ENCODE measurements around the gene NRP1.
A peak's percentile ranks its signal among the peaks of the same experiment; 100 is the strongest.
"Not testable (repeated sequence)": the region's sequence is repeated elsewhere in the genome, so short reads cannot be mapped to it uniquely, and the experiment has no call there.

NRP1 gene

DNA sequence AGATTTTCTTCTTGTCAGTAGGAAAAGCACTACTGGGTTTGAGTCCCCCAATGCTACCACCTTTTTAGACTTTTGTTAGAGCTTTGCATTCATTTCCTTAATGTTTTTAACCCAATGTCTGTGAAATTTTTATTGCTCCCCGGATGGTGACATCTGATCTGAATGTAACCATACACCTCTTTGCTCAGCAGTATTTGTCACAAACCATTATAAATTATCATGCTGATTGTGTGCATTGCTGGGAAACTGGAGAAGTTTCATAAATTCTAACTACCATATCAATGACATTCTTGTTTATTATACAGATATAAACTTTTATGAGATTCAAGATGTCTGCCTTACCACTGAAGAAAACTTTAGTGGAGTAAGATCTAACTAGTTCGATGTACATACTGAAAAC, 8.5 kb downstream of the NRP1 start:
- no peak for DNase-seq

DNA sequence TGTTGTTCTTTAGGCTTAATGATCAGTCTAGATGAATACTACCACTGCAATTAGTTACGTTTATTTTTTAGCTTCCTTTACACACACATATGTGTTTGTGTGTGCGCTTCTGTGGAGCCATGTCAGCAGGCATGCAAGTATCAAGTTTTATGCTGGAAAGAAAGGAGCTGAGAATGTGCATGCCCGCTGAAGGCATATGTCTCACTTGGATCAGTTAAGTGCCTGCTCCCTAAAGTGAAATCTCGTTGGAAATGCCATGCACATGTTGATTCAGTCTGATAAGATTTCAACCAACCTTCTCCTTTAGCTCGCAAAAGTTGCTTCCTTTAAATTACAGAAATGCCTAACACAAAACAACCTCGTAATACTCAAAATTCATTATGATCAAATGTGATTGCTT, 10.7 kb downstream of the NRP1 start:
- no peak for DNase-seq

DNA sequence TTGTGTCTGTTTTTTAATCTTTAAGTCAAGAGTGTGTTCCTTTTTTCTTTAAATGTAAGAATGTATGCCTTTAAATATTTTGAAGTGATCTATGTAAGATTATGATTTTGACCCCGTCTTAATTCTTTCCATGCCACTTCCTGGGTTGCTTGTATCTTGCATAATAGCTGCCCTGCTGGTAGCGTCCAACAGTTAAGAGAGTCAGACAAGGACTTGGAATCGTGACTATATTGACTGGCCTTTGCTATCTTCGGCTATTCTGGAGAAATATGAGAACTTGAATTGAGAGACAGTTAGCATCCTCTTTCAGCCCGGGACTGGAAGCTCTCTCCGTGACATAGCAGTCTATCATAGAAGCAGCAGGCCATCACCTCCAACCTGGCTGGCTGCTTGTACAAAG, 13.0 kb downstream of the NRP1 start:
- DNase-seq: no peak

DNA sequence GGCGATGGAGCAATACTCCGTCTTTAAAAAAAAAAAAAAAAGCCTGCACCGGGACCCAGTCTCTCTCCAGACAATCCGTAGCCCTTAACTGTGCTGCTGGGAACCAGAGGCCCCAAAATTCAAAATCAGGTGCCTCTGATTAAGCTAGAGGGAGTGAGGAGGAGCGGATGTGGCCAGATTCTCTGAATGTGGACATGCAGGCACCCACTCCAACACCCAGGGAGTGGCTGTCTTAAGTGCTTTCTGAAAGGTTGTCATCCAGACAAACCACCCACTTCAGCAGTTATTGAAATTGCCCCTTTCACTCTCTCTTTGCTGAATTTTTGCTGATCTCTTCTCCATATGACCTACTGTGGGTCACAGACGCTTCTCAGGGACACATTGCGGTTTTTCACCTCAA, 14.2 kb downstream of the NRP1 start:
- no peak for DNase-seq

DNA sequence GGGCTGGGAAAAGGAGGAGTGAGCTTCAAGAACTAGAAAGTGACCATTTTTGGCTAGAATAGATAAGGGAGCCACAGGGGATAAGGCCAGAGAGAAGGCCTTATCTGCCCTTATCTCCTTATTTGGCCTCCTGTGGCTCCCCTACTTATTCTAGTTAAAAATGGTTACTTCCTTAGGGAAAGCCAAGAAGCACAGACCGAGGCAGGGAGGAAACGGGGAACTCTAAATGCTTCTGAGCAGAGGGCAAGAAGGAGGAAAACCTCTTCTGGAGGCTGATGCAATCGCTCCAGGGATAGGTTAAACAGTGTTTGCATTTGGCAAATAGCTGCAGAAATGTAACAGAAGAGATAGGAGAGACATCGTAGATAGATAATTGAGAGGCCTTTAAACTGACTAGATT, 18.6 kb downstream of the NRP1 start:
- DNase-seq: no peak

DNA sequence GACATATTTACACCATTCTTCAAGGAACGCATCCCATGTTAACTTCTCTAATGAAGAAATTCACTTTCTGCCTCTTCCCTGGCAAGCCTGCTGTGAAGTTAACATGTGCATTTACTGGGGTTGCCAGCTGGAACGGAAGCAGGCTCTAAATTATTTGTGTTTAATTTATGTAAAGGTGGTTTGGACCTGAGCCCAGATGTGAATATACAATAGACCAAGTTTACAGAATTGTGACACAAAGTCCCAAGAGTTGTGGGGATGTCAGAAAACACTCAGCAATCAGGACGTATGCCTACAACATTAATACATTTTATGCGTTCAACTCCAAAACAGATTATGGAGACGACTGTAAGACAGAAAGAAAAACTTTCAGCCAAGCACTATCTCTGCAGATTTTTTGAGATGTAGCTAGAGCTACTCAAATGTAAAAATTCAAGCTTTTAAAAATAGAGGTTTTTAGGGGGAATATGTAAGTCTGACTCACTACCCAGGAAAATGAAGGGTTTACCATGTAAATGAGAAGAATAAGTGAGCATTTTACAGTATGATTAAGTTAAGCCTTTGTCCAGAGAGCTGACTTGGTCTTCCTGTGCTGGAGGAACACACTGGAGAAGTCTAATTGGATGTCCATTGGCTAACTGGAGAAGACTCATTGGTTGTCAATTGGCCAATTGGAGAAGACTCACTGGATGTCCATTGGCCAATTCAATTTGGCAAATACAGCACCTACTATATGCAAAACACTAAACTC, 19.5 kb downstream of the NRP1 start:
- no peak for DNase-seq

DNA sequence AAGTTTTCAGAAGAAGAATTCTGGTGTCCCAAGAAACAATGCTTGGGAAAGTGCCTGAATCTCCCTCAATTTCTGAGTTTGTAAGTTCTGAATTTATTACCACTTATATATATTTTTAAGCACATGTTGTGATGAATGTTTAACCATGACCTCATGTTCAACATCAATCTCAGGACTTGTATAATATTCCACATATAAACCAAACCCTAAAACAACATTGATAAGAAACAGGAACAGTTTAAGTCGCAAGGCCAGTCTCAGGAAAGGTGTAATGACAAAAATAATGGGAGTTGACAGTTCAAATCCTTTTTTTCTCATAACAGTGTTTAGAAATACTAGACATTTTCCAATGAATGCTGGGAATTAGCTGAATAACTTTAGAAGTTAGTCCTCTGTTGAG, 22.8 kb downstream of the NRP1 start:
- DNase-seq: no peak

DNA sequence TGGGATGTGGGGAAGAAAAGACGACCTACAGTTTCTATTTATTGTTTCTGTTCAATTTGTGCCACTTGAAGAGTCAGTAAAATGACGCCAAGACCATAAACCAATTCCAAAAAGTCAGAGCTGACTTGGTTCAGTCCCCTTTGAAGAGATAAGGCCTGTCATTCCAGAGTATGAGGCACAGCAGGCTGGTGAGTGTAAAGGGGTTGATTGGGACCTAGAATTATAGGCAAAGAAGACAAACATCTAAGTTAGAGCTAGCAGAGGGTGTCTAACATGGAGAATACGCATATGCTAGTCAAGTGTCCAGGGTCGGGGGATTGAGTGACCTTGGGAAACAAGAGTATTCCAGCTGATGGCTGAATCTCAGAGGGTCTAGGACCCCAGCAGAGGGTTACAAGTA, 23.6 kb downstream of the NRP1 start:
- no peak for DNase-seq

DNA sequence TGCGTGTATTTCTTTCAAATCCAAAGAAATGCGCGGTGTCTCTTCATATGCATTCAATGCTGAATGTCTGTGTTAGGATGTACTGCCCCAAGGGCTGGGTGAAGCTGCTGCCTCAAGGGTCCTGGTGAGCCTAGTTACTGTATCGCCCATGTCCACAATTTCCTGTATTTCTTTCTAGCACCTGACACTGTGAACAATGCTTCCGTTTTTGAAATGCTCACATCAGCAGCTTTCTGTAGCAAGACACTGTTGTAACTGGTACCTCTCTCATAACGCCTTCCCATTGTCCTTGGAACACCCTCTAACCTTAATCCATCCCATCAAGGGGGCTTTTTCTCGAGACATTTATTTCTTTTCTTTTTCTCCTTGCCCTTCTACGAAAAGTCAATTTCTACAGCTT, 25.1 kb downstream of the NRP1 start:
- no peak for DNase-seq

DNA sequence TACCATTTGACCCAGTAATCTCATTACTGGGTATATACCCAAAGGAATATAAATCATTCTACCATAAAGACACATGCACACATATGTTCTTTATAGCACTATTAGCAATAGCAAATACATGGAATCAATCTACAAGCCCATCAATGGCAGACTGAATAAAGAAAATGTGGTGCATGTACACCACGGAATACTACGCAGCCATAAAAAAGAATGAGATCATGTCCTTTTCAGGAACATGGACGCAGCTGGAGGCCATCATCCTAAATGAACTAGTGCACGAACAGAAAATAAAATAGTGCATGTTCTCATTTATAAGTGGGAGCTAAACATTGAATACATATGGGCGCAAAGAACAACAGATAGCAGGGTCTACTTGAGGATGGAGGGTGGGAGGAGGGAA, 26.6 kb downstream of the NRP1 start:
- no peak for DNase-seq

DNA sequence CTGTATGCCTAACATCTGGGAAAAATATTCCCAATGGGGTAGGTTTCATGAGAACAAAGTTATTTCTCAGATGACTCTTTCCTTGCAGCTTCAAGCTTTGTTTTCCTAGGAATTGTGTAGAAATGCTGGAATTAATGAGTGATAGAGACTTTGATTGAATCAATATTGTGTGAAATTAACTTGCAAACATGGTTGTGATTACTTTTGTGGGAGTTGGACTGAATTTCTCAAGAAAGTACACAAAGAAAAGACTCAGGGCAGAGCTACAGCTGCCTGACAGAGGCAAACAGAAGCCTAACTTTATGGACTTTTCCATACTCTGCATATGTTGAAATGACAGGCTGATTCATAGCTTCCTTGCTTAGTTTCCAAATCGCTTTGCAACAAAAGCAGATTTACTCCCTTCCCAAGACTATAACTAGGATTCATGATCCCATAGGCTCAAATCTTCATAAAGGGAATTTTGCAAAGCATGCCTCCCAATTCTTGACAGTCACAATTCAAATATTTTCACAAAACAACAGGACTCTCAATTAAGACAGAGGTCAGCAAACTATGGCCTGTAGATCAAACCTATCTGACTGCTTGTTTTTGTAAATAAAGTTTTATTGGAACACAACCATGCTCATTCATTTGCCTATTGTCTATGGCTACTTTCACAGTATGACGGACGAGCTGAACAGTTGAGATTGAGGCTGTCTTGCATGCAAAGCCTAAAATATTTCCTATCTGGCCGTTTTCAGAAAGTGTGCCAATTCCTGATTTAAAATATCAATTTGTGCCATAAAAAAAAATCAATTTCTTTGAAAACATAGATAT, 27.6 kb downstream of the NRP1 start:
- no peak for DNase-seq

DNA sequence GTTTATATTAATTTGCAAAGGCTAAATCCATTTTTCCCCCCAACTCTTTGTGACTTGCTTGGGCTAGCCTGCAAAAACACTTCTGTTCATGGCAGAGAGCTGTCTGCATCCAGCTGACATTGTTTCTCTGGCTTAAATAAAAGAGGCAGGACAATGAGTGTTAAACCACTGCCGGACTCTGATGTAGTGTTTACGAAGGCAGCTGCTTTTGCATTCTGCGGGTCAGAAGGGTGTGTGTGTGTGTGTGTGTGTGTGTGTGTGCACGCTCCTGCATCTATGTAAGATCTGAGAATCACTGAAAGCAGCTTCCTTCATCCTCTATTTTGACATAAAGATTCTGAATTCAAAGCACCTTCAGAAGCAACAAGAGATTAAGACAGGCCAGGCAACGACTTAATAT, 28.3 kb downstream of the NRP1 start:
- no peak for DNase-seq

DNA sequence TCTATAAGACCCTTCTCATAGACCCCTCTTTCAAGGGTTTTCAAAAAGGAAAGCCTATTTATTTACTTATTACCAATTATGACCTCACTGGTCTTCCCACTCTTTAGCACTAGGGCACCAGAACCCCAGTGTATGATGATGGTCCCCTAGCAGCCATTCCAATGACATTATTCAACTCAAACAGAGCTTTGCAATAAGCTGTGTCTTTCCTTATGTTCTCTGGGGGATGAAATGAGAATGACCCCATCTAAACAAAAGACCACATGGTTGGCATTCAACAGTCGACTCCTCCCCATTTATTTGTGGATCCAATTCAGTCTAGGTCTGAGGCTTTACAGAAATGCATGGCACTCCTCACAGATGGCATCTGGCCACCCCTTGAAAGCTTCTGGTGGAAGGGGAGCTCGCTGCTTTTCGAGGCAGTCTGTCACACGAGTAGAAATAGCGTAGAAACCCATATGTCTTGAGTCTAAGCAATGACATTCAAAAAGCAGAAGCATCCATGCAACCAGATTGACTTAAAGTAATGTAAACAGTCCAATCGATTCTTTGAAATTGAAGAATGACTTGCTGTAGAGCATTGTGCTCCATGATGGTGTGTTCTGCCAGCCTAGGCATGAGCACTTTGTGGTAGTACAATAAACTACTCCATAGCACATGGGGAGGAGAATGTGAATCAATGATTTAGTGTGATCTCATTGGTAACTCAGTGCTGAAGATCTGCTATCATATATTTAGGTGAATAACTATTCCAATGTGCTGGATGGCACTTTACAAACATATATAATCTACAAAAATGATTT, 29.8 kb downstream of the NRP1 start:
- no peak for DNase-seq

DNA sequence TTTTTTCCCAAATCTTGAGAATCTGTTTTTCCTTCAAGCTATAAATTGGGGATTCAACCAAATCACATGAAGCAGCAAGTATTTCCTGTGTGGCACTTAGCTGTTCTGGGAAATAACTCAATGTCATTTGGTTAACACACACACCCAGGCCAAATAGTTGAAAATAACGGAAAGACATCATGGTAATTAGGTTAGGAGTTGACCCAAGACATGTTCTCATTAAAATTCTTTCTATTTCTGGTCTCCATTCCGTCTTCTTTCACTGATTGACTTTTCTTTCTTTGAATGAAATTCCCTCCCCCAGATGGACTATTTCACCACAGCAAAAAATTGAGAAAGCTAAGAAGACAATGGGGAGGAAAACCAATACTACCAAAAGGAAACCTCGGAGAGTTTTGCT, 30.5 kb downstream of the NRP1 start:
- no peak for DNase-seq

DNA sequence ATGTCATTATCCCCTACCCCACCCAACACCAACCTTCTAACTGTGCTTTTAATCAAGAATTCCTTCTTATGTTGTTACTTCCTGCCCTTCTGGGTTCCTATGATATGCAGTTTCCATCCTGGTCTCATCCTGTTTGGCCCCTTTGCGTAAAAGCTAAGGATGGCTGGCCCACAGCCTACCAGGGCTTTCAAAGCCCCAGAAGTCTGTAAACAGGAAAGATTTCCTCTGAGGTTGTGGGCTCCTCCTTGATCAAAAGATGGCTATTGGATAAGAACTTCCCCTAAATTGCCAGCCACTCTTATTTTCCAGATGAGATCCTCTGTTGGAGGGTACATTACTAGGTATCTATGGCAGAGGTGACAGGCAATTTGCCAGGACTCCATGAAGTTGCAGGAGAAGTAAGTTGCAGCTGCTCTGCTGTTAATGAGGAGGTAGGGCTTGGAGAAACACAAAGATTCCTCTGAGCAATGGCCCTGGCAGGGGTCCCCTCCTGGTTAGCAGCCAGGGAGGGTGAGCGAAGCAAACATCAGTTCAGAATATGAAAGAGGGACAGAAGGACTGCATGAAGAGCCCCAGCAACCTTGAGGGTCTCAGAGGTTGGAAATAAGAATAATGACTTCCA, 32.1 kb downstream of the NRP1 start:
- peak in 24 of 58 donors; percentile 1 to 68 (median 13) for DNase-seq

DNA sequence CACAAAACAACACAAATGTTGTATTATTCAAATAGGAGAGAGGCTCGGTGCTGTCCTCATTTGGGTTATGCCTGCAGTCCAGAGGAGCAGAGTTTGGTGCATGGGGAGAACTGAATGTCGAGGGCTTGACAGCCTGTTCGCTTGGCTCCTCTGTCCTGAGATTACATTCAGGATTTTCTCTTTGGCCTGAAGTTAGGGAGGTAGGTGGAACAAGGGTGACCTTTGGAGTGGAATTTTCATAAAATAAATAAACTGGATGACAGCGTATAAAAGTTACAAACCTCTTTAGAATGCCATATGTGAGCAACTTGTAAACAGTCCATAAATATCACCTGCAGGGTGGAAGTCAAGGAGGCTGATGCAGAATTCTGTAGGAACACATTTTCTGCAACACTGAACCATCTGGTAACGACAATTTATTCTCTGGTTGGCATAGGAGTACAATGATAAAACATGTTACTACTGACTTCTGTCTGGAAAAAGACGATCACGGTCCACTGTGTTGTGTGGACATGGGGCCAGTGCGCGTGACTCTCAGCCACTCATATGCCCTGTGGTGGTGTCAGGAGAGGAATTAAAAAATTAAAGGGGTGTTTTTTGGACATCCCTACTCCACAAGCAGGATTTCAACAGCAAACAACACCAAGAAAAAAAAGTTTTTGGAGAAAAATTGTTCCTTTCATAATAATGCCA, 33.2 kb downstream of the NRP1 start:
- no peak for DNase-seq

DNA sequence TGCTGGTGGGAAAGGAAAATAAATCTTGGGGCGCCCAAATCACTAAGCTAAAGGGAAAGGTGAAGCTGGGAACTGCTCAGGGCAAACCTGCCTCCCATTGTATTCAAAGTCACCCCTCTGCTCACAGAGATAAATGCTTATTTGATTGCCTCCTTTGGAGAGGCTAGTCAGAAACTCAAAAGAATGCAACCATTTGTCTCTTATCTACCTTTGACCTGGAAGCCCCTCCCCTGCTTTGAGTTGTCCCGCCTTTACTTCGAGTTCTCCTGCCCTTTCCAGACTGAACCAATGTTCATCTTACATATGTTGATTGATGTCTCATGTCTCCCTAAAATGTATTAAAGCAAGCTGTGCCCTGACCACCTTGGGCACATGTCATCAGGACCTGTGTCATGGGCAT, 33.9 kb downstream of the NRP1 start:
- not testable (repeated sequence) for DNase-seq

DNA sequence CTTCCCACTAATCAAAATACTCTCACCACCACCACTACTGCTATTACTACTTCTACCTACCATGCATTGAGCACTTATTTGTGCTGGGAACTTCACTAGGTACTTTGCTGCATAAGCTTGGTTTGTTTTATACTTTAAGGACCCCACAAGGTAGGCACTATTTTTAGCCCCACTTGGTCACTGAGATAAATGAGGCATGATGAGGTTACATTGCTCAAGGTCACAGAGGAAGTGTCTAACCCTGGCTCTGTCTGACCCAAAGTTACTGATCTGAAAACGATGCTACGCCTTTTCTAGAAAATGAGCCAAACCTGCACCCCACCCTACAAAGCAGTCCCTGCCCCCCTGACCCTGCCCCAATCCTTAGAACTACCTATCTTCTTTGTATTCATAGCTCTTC, 35.6 kb downstream of the NRP1 start:
- DNase-seq: no peak

DNA sequence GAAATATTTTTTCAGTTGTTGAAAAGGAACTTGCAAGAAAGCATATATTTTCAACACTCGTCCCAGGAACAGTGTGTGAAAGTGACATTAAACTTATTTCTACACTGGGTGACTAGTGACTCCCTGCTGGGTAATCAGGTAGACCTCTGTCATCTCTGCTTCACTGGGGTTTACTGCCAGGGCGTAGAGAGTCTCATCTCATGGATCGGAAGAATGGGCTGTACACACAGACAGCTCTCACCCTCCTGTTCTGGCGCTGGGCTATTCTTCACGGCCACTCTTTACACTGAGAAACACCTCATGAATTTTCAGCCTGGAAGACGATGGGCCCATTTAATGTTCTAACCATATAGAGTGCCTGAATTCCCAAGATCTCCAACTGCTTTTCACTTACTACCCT, 36.4 kb downstream of the NRP1 start:
- DNase-seq: no peak

DNA sequence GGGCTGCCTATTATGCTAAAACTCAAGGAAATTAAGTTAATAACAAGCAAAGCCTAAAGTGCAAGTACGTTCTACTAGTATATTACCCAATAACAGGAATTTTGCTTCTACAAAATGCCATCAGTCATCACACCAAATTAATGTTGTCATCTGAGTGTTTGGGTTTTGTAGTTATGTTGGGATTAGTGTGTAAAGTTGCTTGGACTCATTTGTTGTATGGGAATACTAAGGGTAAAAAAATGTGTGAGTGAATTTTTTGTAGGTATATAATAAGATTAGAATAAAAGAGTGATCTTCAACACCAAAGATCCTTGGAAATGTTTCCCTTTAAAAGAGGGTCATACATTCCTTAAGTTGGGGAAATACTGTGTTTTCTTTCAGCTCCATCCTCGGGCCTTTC, 38.6 kb downstream of the NRP1 start:
- no peak for DNase-seq

DNA sequence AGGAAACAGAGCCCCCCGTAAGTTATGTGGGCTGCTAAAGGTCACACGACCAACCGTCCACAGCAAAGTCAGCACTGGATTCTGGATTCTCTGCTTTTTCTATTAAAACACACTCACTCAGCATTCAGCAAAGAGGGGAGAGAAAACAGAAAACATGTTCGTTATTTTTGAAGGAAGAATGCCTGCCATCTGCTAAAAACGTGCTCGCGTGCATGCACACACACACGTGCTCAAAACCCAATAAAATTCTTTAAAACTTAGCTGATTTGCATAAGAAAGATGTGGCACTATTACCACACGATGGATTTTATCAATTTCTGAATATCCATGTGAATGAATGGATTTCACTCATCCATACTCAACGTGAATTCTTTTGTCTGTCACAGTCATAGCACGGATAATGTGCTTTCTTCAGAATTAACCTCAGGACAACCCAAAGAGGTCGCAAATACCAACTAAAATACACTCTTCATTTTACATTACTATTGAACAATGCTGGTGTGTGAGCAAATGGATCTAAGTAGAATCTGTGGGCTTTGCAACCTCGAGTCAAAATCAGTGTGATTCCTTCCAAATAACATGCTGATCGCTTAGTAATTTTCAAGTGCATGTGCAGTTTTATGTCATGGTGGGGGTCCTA, 40.8 kb downstream of the NRP1 start:
- no peak for DNase-seq

Measured in anterior cingulate cortex (tissue), 58 donors.